Uterine smooth muscle cell (primary cell): ENCODE results near the gene TRPT1. TPM values are rescaled to one million over a fixed set of nuclear protein-coding genes. Genes with fewer than 3 reads are reported as not detected.

Experiments used
- total RNA-seq: library from RNA; depleted of rRNA; stranded (reverse); fragments of >200 nt; gene quantifications from 2 replicates; pipeline ENCODE4 v1.2.3, GENCODE V29; 2014

The TRPT1 gene
- 39.1 and 46.2 TPM in 2 replicates for total RNA-seq

GRCh38 chr11:64225608-64226506 lies at the start of gene TRPT1, which contains the start of gene NUDT22:
Gene TRPT1, minus strand, starts transcription at chr11:64226186. Its CDS starts 326 bp downstream, at chr11:64225860.
Gene NUDT22, plus strand, starts transcription at chr11:64226274. Its CDS starts 379 bp downstream, at chr11:64226653.

GRCh38 chr11:64251016-64251752 lies 25.2 kb upstream of the TRPT1 start, which contains the start of gene PLCB3:
Gene PLCB3, plus strand, starts transcription at chr11:64251530. Its CDS starts 120 bp downstream, at chr11:64251650.

GRCh38 chr11:64246871-64247728 lies 21.1 kb upstream of the TRPT1 start, which contains the start of gene PPP1R14B:
Gene PPP1R14B, minus strand, starts transcription at chr11:64246943. Its CDS starts 270 bp downstream, at chr11:64246673.

GRCh38 chr11:64240435-64241240 lies 14.7 kb upstream of the TRPT1 start, which contains the start of gene FKBP2:
Gene FKBP2, plus strand, starts transcription at chr11:64241095. Its CDS starts 1,293 bp downstream, at chr11:64242388.

GRCh38 chr11:64233913-64234586 lies 8.1 kb upstream of the TRPT1 start, which contains the start of gene VEGFB:
Gene VEGFB, plus strand, starts transcription at chr11:64234584. Its CDS starts 250 bp downstream, at chr11:64234834.

GRCh38 chr11:64230171-64230984 lies 4.4 kb upstream of the TRPT1 start, which contains the start of gene DNAJC4:
Gene DNAJC4, plus strand, starts transcription at chr11:64230548. Its CDS starts 307 bp downstream, at chr11:64230855.

GRCh38 chr11:64206457-64207255 lies 19.3 kb downstream of the TRPT1 start, which contains the start of gene FERMT3:
Gene FERMT3, plus strand, starts transcription at chr11:64206721. Its CDS starts 644 bp downstream, at chr11:64207365.

GRCh38 chr11:64185693-64186491 lies 40.1 kb downstream of the TRPT1 start, which contains the start of gene STIP1:
Gene STIP1, plus strand, starts transcription at chr11:64186171. Its CDS starts 91 bp downstream, at chr11:64186262.

Other genes with a start within 250 kb of the TRPT1 start
- gene OTUB1, start 239.7 kb downstream of the TRPT1 start, total RNA-seq = 37.5 and 54.6 TPM in 2 replicates
- gene FLRT1, start 190.3 kb downstream of the TRPT1 start, total RNA-seq = 0.12 TPM in 1 of 2 replicates, not detected in the other
- gene MACROD1, start 60.1 kb downstream of the TRPT1 start, total RNA-seq = 9.3 and 20.5 TPM in 2 replicates
- 141 and 237 TPM in 2 replicates for gene STIP1, start 40.0 kb downstream of the TRPT1 start, total RNA-seq
- gene FERMT3, start 19.5 kb downstream of the TRPT1 start, total RNA-seq = 3.2 and 4.8 TPM in 2 replicates
- gene NUDT22, start 88 bp upstream of the TRPT1 start, total RNA-seq = 63.5 and 71.4 TPM in 2 replicates
- 4.5 and 9.1 TPM in 2 replicates for gene DNAJC4, start 4.4 kb upstream of the TRPT1 start, total RNA-seq
- gene VEGFB, start 8.4 kb upstream of the TRPT1 start, total RNA-seq = 21.9 and 38.9 TPM in 2 replicates
- gene FKBP2, start 14.9 kb upstream of the TRPT1 start, total RNA-seq = 40.7 and 59.2 TPM in 2 replicates
- gene PPP1R14B, start 20.8 kb upstream of the TRPT1 start, total RNA-seq = 296 and 414 TPM in 2 replicates
- 55.2 and 56.8 TPM in 2 replicates for gene PLCB3, start 25.3 kb upstream of the TRPT1 start, total RNA-seq
- gene BAD, start 58.5 kb upstream of the TRPT1 start, total RNA-seq = 55.6 and 65.6 TPM in 2 replicates
- 5.3 and 8.1 TPM in 2 replicates for gene GPR137, start 59.7 kb upstream of the TRPT1 start, total RNA-seq
- gene KCNK4, start 65.1 kb upstream of the TRPT1 start, total RNA-seq = not detected in 2 replicates
- gene CATSPERZ, start 74.2 kb upstream of the TRPT1 start, total RNA-seq = not detected in 2 replicates
- 33.6 and 40.9 TPM in 2 replicates for gene ESRRA, start 79.3 kb upstream of the TRPT1 start, total RNA-seq
- gene TRMT112, start 91.4 kb upstream of the TRPT1 start, total RNA-seq = 345 and 365 TPM in 2 replicates
- 201 and 411 TPM in 2 replicates for gene PRDX5, start 91.9 kb upstream of the TRPT1 start, total RNA-seq
- 1.9 and 2.0 TPM in 2 replicates for gene CCDC88B, start 114.0 kb upstream of the TRPT1 start, total RNA-seq
- gene RPS6KA4, start 133.0 kb upstream of the TRPT1 start, total RNA-seq = 39.7 and 58.7 TPM in 2 replicates